ENCODE results near the gene ATAT1.

GRCh38 chr6:30689985-30690384 is 63.3 kb downstream of the ATAT1 start:
- TF ChIP-seq POLR2A (IDR thresholded peaks at IDR 0.05), result no peak
- TF ChIP-seq CTCF (IDR thresholded peaks at IDR 0.05), result peak in 1 of 4 experiments; percentile 7
